ENCODE data around the gene NR2E3. TPM values are rescaled to one million over a fixed set of nuclear protein-coding genes. Genes with fewer than 3 reads are reported as not detected.

Gene NR2E3
- total and polyA plus RNA-seq, 4 donors, result 0.17 to 0.18 TPM; not detected in 2

- H3K27me3 ChIP-seq (ENCODE audit: control insufficient read depth in 4 of 4, insufficient read depth in 4 of 4, low read length in 3 of 4), result no peaks in the 10 kb centered on the region
- no peaks in the 10 kb centered on the region for H3K4me1 ChIP-seq (ENCODE audit: control insufficient read depth in 4 of 4, insufficient read depth in 4 of 4, low read length in 3 of 4)
- H3K9ac ChIP-seq (ENCODE audit: low read depth in 1 of 2, low read length in 2 of 2), result no peak overlapping the region
- H3K4me3 ChIP-seq (ENCODE audit: low read depth in 1 of 3, low read length in 3 of 3), result no peak overlapping the region
- H3K27ac ChIP-seq (ENCODE audit: low read depth in 1 of 2, low read length in 2 of 2), result no peak overlapping the region
- WGBS, result 87% methylated on average over 15 of the region's 15 CpGs
- H3K9me3 ChIP-seq (ENCODE audit: control insufficient read depth in 4 of 4, low read length in 3 of 4), result no peaks in the 10 kb centered on the region
- H3K36me3 ChIP-seq (ENCODE audit: control insufficient read depth in 4 of 4, insufficient read depth in 3 of 4, low read depth in 1 of 4, low read length in 3 of 4), result peaks cover 0 to 2% (median 0%) of the 10 kb centered on the region in 4 donors
- DNase-seq (ENCODE audit: low spot score), result no peak
- TF ChIP-seq HNF4G (IDR thresholded peaks at IDR 0.05), result no peak
- TF ChIP-seq CTCF (IDR thresholded peaks at IDR 0.05; ENCODE audit: low read depth, low read length, missing input control), result no peak
- TF ChIP-seq SP1 (IDR thresholded peaks at IDR 0.05), result no peak
- TF ChIP-seq ATF3 (IDR thresholded peaks at IDR 0.05), result no peak
- TF ChIP-seq FOXA1 (IDR thresholded peaks at IDR 0.05), result no peak
- no peak for TF ChIP-seq RAD21 (IDR thresholded peaks at IDR 0.05)
- TF ChIP-seq EGR1 (IDR thresholded peaks at IDR 0.05; ENCODE audit: low read depth in 2 of 2), result no peak
- no peak for TF ChIP-seq YY1 (IDR thresholded peaks at IDR 0.05)
- no peak for TF ChIP-seq RXRA (IDR thresholded peaks at IDR 0.05)
- TF ChIP-seq ZBTB33 (IDR thresholded peaks at IDR 0.05), result no peak
- no peak for TF ChIP-seq NR2F2 (IDR thresholded peaks at IDR 0.05)
- no peak for TF ChIP-seq HNF4A (conservative IDR thresholded peaks at IDR 0.05)
- TF ChIP-seq MAX (IDR thresholded peaks at IDR 0.05), result no peak
- TF ChIP-seq REST (IDR thresholded peaks at IDR 0.05), result no peak
- no peak for TF ChIP-seq GABPA (IDR thresholded peaks at IDR 0.05 in 1 of 2, conservative IDR thresholded peaks at IDR 0.05 in 1 of 2)
- TF ChIP-seq JUND (IDR thresholded peaks at IDR 0.05), result no peak
- TF ChIP-seq TAF1 (conservative IDR thresholded peaks at IDR 0.05), result no peak
- no peak for TF ChIP-seq FOXA2 (IDR thresholded peaks at IDR 0.05)
These were observed 21.4 kb upstream of the NR2E3 start for GRCh38 chr15:71788646-71789579.
